ENCODE measurements around the gene GKN2.

DNA sequence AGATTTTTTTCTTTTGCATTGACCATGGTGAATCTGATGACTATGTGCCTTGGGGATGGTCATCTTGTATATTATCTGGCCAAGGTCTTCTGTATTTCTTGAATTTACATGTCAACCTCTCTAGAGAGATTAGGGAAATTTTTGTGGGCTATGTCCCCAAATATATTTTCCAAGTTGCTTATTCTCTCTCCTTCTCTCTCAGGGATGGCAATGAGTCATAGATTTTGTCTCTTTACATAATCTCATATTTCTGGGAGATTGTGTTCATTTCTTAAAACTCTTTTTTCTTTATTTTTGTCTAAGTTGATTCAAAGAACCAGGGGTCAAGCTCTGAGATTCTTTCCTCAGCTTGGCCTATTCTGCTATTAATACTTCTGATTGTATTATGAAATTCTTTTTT, 9.9 kb downstream of the GKN2 start:
- no peak for TF ChIP-seq CTCF (IDR thresholded peaks at IDR 0.05; ENCODE audit: low read depth, low read length, missing input control)
- no peak for TF ChIP-seq GABPA (IDR thresholded peaks at IDR 0.05 in 1 of 2, conservative IDR thresholded peaks at IDR 0.05 in 1 of 2)
- no peak for TF ChIP-seq YY1 (IDR thresholded peaks at IDR 0.05)
- no peak for TF ChIP-seq FOXA2 (IDR thresholded peaks at IDR 0.05)
- TF ChIP-seq, protein P1, sequence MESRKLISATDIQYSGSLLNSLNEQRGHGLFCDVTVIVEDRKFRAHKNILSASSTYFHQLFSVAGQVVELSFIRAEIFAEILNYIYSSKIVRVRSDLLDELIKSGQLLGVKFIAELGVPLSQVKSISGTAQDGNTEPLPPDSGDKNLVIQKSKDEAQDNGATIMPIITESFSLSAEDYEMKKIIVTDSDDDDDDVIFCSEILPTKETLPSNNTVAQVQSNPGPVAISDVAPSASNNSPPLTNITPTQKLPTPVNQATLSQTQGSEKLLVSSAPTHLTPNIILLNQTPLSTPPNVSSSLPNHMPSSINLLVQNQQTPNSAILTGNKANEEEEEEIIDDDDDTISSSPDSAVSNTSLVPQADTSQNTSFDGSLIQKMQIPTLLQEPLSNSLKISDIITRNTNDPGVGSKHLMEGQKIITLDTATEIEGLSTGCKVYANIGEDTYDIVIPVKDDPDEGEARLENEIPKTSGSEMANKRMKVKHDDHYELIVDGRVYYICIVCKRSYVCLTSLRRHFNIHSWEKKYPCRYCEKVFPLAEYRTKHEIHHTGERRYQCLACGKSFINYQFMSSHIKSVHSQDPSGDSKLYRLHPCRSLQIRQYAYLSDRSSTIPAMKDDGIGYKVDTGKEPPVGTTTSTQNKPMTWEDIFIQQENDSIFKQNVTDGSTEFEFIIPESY (IDR thresholded peaks at IDR 0.05): no peak
- no peak for TF ChIP-seq REST (IDR thresholded peaks at IDR 0.05)
- no peak for TF ChIP-seq RXRA (IDR thresholded peaks at IDR 0.05)
- no peak for TF ChIP-seq RAD21 (IDR thresholded peaks at IDR 0.05)
- no peak for TF ChIP-seq SP1 (IDR thresholded peaks at IDR 0.05)
- TF ChIP-seq TAF1 (conservative IDR thresholded peaks at IDR 0.05): no peak
- no peak for TF ChIP-seq ATF3 (IDR thresholded peaks at IDR 0.05)
- TF ChIP-seq FOXA1 (IDR thresholded peaks at IDR 0.05): no peak
